Aorta (tissue), 5 donors: Measurements from ENCODE around the gene ZNF57. TPM values are rescaled to one million over a fixed set of nuclear protein-coding genes. Genes with fewer than 3 reads are reported as not detected.
"Not testable (repeated sequence)": the region's sequence is repeated elsewhere in the genome, so short reads cannot be mapped to it uniquely, and the experiment has no call there.

Experiments
- ATAC-seq: fragments of 200-7000 bp; cut with Tn5 transposase; one replicate; pipeline ENCODE4 v1.9.1; 2022; ENCODE audit warnings: moderate library complexity; ENCODE audit not compliant: low FRiP score
- DNase-seq, 2 donors: peaks; one replicate each; pipeline ENCODE4 v3.0.0-alpha.2; 2020
- H3K27ac ChIP-seq, 2 donors: one replicate each; pipeline ENCODE4 v1.5.1; 2013; ENCODE audit warnings: low read length in 2 of 2, mild to moderate bottlenecking in 2 of 2, moderate library complexity in 2 of 2, control low read depth in 1 of 2, inconsistent platforms in 1 of 2, low read depth in 1 of 2
- H3K27me3 ChIP-seq, 2 donors: one replicate each; pipeline ENCODE4 v1.6.1; 2013; ENCODE audit warnings: control low read depth in 1 of 2, low read length in 1 of 2, mild to moderate bottlenecking in 1 of 2, moderate library complexity in 1 of 2; ENCODE audit not compliant: insufficient read depth in 2 of 2, control insufficient read depth in 1 of 2
- H3K36me3 ChIP-seq, 2 donors: one replicate each; pipeline ENCODE4 v1.6.1; 2013; ENCODE audit warnings: control low read depth in 1 of 2, low read length in 1 of 2, mild to moderate bottlenecking in 1 of 2; ENCODE audit not compliant: insufficient read depth in 2 of 2, control insufficient read depth in 1 of 2
- H3K4me1 ChIP-seq, 2 donors: one replicate each; pipeline ENCODE4 v1.6.1; 2013; ENCODE audit warnings: low read length in 2 of 2, control low read depth in 1 of 2, mild to moderate bottlenecking in 1 of 2, moderate library complexity in 1 of 2; ENCODE audit not compliant: insufficient read depth in 2 of 2, control insufficient read depth in 1 of 2
- H3K4me3 ChIP-seq, 2 donors: one replicate each; pipeline ENCODE4 v1.5.1; 2013; ENCODE audit warnings: low read length in 2 of 2, control low read depth in 1 of 2, mild to moderate bottlenecking in 1 of 2
- H3K9me3 ChIP-seq: one replicate; pipeline ENCODE4 v1.6.1; 2013; ENCODE audit warnings: mild to moderate bottlenecking, low read length; ENCODE audit not compliant: control insufficient read depth
- WGBS, 2 donors: extraction: QIAGEN DNeasy Blood & Tissue Kit; methylation state at CpG; one replicate each; pipeline ENCODE4 v1.1.7; 2013; 5-methylcytosine and 5-hydroxymethylcytosine counted together
- intact Hi-C, 2 donors: fragments of 100-400 bp; cut with DNase I; formaldehyde crosslinking; loops; one replicate each; pipeline versions ENCODE4 v1.14.2 to v1.15.0; 2022
- polyA plus RNA-seq, 2 donors: library from polyadenylated mRNA; stranded (reverse); fragments of 200-250 nt; gene quantifications; one replicate each; pipeline ENCODE4 v1.2.3, GENCODE V29; 2013
- total RNA-seq, 2 donors: library from RNA; stranded (reverse); fragmentation: NEBNext Ultra II Directional; extraction: Animal tissue kit (Norgen Biotek cat#: 25700); gene quantifications; one replicate each; pipeline ENCODE4 v1.2.1, GENCODE V29; 2021
- donor health status: healthy with polysubstance abuse.
- donor health status: Bipolar disorder and iron deficiency.
- donor health status: DM: no; HTN: no; CAD: no.
- donor health status: DM: no; HTN: no; CAD: no.
- donor health status: DM: yes; HTN: yes; CAD: no.

Gene ZNF57
- total and polyA plus RNA-seq, 4 donors, result 2.5 to 4.1 (median 3.0) TPM

DNA sequence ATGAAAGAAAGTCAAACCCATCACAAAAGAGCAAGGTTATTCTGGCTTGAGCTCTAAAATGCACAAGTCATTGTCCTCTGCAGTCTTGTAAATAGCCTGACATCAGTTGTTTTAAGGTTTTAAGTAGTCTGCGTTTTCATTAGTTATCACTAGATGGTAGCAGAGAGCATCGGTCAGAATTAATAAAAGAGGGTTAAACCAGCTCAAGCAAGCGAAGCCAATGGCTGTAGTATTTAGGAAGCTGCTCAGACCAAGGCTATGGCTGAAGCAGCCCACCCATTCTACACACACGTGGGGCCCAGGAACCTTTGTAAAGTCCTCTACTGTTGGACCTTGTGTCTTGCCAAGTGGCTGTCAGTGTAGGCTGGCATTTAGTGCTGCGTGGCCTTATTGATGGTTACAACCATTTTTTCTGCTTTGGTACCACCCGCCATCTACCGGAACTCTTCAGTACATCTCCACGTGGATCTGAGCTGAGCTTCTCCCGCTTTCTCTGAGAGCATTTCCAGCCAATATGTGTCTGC lies 13.3 kb upstream of the ZNF57 start:
- ATAC-seq, result peak; percentile 59
- peak in 1 of 2 donors; percentile 17 for DNase-seq
- H3K4me1 ChIP-seq, result no peaks in the 10 kb centered on the region
- 18 to 19% methylated on average over 9 of the region's 9 CpGs for WGBS, 2 donors
- no peaks in the 10 kb centered on the region for H3K9me3 ChIP-seq
- H3K27me3 ChIP-seq, result no peaks in the 10 kb centered on the region
- no peak overlapping the region for H3K4me3 ChIP-seq
- intact Hi-C loops, result loop anchor here (5.0 to 10.0 kb wide), 2 partner anchors 275 to 277 kb away; no protein-coding TSS in a partner anchor
- no peaks in the 10 kb centered on the region for H3K36me3 ChIP-seq
- H3K27ac ChIP-seq, result no peak overlapping the region

DNA sequence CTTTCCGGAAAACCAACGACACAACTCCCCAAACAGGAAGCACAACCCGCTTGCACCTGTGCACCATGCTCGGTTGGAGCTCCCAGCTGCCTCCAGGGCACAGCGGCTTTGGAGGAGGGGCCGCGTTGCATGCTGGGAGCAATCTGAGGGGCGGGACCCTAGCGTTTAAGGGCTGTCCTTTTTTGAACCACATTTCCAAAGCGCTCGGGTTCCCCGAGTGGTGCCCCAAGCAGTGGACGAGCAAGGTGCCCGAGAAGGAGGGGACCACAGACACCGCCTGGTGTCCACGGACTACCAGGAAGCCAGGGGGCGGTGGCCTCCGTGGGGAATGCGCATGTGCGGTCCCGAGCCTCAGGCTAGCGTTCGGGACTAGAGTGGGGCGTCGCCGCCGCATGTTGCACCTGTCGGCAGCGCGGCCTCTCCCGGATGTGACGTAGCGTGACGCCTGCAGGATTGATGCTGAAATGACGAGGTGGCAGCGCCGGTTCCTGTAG lies 11.9 kb upstream of the ZNF57 start:
- Histone ChIP-seq H3K4me1 (no peaks in the 10 kb centered on the region), H3K4me3 (no peak overlapping the region), H3K27ac (no peak overlapping the region), H3K36me3 (no peaks in the 10 kb centered on the region), H3K9me3 (no peaks in the 10 kb centered on the region), H3K27me3 (no peaks in the 10 kb centered on the region)
- ATAC-seq (peak; percentile 26), DNase-seq (peak in 1 of 2 donors; percentile 85)
- 50 to 70% methylated on average over 37 of the region's 37 CpGs for WGBS, 2 donors
- intact Hi-C loops, result loop anchor here (5.0 to 10.0 kb wide), 2 partner anchors 274 to 276 kb away; no protein-coding TSS in a partner anchor

DNA sequence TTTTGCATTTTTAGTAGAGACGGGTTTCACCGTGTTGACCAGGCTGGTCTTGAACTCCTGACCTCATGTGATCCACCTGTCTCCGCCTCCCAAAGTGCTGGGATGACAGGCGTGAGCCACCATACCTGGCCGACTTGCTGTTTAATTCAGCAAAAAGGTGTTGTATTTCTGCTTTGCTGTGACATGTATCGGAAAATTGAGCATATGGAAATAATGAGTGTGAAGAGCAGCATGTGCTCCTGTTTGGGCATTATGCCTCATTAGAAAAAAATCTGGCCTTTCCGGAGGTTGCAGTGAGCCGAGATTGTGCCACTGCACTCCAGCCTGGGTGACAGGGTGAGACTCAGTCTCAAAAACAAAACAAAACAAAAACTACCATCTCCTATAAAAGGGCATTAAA lies 10.2 kb upstream of the ZNF57 start:
- H3K4me3 ChIP-seq, intact Hi-C loops, H3K27ac ChIP-seq, ATAC-seq, H3K36me3 ChIP-seq, H3K27me3 ChIP-seq, H3K9me3 ChIP-seq, H3K4me1 ChIP-seq: not testable (repeated sequence)
- DNase-seq, result peak in 1 of 2 donors; percentile 23
- WGBS, 2 donors, result 70 to 73% methylated on average over 8 of the region's 8 CpGs

DNA sequence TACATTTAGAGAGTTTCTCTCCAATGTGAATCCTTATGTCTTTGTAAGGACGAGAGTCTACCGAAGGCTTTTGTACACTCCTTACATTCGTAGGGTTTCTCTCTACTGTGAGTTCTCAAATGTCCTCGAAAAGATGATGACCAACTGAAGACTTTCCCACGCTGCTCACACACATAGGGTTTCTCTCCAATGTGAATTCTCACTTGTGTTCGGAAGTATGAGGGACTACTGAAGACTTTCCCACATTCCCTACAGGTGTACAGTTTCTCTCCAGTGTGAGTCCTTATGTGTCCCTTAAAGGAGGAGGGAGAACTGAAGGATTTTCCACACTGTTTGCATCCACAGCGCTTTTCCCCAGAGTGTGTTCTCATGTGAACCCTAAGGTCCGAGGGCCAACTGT lies 4.0 kb upstream of the ZNF57 start:
- Histone ChIP-seq H3K36me3 (no peaks in the 10 kb centered on the region), H3K9me3 (no peaks in the 10 kb centered on the region), H3K27me3 (no peaks in the 10 kb centered on the region), H3K4me3 (no peak overlapping the region), H3K27ac (no peak overlapping the region), H3K4me1 (no peaks in the 10 kb centered on the region)
- intact Hi-C loops, result no loop called here
- ATAC-seq, result no peak
- peak in 1 of 2 donors; percentile 8 for DNase-seq
- 75 to 78% methylated on average over 8 of the region's 8 CpGs for WGBS, 2 donors

DNA sequence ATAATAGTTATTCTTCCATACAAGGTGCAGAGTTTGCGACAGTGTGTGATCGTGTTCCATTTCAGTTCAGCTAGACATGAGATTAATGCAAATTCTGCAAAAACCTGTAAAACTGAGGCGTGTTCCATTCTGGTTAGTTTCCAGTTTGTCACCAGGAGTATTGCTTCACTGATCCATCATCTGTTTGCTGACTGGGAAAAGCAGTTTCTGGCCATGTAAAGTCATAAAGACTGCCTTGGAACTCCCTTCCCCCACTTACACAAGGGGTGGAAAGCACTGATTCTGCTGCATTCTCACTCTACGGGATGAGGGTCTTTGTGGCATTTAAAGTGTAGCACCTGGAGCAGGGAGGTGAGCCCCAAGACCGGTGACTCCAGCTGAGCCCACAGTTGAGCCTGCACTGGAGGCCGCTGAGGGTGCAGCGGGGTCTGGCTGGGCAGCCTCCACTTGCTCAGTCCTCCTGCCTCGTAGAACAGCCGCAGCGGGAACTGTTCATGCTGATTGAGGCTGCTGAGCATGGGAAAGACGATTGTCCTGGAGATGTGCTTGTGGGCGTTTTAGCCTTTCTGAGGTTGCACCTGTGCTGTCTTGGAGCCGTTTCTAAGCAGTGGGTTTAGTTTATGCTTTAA lies 2.0 kb downstream of the ZNF57 start:
- Histone ChIP-seq H3K9me3 (no peaks in the 10 kb centered on the region), H3K27me3 (no peaks in the 10 kb centered on the region), H3K27ac (no peak overlapping the region), H3K4me1 (no peaks in the 10 kb centered on the region), H3K4me3 (no peak overlapping the region), H3K36me3 (no peaks in the 10 kb centered on the region)
- intact Hi-C loops, result no loop called here
- no peak for ATAC-seq
- peak in 1 of 2 donors; percentile 56 for DNase-seq
- 83 to 90% methylated on average over 13 of the region's 13 CpGs for WGBS, 2 donors

DNA sequence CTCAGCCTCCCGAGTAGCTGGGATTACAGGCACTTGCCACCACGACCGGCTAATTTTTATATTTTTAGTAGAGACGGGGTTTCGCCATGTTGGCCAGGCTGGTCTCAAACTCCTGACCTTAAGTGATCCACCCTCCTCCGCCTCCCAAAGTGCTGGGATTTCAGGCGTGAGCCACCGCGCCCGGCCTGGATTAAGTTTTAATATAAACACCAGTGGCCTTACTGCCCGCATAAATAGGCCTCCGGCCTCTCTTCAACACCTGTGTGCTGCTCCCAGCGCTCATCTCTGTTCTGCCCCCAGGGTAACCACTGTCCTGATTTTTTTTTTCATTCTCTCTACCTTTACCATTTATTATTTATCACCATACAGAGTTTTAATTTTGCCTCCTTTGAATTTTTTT lies 2.6 kb downstream of the ZNF57 start:
- H3K27me3 ChIP-seq, H3K36me3 ChIP-seq, ATAC-seq, H3K9me3 ChIP-seq, intact Hi-C loops, H3K27ac ChIP-seq, H3K4me1 ChIP-seq, H3K4me3 ChIP-seq: not testable (repeated sequence)
- 91 to 96% methylated on average over 13 of the region's 13 CpGs for WGBS, 2 donors
- DNase-seq, result peak in 1 of 2 donors; percentile 55

DNA sequence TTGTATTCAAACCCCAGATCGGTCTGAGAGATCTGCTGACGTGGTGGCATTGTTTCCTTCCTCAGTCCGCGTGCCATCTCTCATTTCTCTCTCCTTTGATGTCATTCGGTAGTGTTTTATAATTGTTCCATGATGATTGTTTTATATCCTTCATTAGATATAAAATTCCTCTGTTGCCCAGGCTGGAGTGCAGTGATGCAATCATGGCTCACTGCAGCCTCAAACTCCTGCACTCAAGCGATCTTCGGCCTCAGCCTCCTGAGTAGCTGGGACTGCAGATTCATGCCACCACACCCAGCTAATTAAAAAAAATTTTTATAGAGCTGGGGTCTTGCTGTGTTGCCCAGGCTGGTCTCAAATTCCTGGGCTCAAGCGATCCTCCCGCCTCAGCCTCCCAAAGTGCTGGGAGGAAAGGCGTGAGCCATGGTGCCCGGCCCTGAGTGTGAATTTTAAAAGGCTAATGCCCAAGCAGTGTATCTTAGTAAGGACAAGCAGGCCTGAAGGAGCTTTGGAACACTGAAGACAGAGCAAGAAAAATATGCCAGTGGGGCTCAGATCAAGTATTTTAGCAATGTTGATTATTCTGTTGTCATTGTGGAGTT lies 5.3 kb downstream of the ZNF57 start:
- H3K27ac ChIP-seq, result no peak overlapping the region
- ATAC-seq (no peak), DNase-seq (peak in 1 of 2 donors; percentile 16)
- WGBS, 2 donors, result 92% methylated on average over 11 of the region's 11 CpGs
- H3K4me1 ChIP-seq, result no peaks in the 10 kb centered on the region
- intact Hi-C loops, result no loop called here
- no peaks in the 10 kb centered on the region for H3K9me3 ChIP-seq
- no peaks in the 10 kb centered on the region for H3K36me3 ChIP-seq
- no peaks in the 10 kb centered on the region for H3K27me3 ChIP-seq
- no peak overlapping the region for H3K4me3 ChIP-seq

DNA sequence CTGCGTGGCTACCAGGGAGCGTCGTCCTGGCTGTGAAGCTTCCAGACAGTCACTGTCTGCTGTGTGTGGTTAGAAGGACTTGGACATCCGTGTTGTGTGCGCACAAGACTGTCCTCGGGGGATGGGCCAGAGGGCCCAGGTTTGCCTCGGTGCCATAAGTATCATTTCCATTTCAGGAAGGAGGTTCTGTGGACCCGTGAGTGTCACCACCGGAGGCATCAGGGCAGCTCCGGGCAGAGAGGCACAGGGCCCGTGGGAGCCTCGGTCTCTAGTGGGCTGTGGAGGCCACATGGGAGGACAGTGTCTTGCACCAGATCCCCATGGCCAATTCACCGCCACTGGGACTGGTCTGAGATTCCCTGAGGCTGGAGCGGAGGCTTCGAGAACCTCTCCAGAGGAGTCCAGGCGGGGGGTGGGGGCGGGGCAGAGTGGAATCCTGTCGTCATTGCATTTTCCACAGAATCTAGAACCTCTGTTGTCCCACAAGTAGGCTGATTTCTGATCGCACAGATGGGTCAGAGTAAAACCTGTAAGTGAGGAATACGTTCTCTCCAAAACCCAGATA lies 6.0 kb downstream of the ZNF57 start:
- WGBS, 2 donors, result 86 to 88% methylated on average over 20 of the region's 20 CpGs
- Histone ChIP-seq H3K27ac (no peak overlapping the region), H3K9me3 (no peaks in the 10 kb centered on the region), H3K36me3 (no peaks in the 10 kb centered on the region), H3K4me3 (no peak overlapping the region), H3K4me1 (no peaks in the 10 kb centered on the region), H3K27me3 (no peaks in the 10 kb centered on the region)
- no peak for DNase-seq
- intact Hi-C loops, result no loop called here
- ATAC-seq, result no peak
